Cardiac fibroblast (primary cell): ENCODE results near the gene FBXW5.

Experiments used
- DNase-seq, 2 donors: peaks; one replicate each; pipeline versions ENCODE4 v3.0.0 to v3.0.0-alpha.2; 2010; ENCODE audit warnings: low read depth in 2 of 2
- H3K4me3 ChIP-seq, 2 donors: replicated peaks in 1 of 2; 1 replicate in 1 of 2; 2 replicates in 1 of 2; pipeline ENCODE4 v1.5.1; 2011; ENCODE audit warnings: low read depth in 2 of 2, low read length in 2 of 2, mild to moderate bottlenecking in 2 of 2, moderate library complexity in 1 of 2
- TF ChIP-seq, protein P1 (sequence below): IDR thresholded peaks from one replicate; pipeline ENCODE4 v1.5.1; 2011; ENCODE audit warnings: low read depth, mild to moderate bottlenecking, low read length, inconsistent platforms

FBXW5 gene

DNA sequence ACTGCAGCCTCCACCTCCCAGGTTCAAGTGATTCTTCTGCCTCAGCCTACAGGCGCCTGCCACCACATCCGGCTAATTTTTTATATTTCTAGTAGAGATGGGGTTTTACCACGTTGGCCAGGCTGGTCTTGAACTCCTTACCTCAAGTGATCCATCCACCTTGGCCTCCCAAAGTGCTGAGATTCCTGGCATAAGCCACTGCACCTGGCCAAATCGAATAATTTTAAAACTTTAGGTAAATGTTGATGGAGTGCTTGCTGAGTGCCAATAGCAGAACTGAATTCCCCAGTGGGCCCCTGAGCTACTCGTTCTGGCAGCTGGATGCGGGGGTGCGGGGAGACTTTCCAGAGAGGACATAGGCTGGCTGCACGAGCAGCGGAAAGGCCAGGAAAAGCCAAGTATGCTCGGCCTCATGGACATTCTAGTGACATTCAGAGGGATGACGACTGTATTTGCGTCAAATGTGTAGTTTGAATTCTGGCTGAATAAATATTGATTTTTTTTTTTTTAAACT, 41.4 kb downstream of the FBXW5 start:
- no peak overlapping the region for H3K4me3 ChIP-seq
- peak in 1 of 2 donors; percentile 44 for DNase-seq
- TF ChIP-seq, protein P1, sequence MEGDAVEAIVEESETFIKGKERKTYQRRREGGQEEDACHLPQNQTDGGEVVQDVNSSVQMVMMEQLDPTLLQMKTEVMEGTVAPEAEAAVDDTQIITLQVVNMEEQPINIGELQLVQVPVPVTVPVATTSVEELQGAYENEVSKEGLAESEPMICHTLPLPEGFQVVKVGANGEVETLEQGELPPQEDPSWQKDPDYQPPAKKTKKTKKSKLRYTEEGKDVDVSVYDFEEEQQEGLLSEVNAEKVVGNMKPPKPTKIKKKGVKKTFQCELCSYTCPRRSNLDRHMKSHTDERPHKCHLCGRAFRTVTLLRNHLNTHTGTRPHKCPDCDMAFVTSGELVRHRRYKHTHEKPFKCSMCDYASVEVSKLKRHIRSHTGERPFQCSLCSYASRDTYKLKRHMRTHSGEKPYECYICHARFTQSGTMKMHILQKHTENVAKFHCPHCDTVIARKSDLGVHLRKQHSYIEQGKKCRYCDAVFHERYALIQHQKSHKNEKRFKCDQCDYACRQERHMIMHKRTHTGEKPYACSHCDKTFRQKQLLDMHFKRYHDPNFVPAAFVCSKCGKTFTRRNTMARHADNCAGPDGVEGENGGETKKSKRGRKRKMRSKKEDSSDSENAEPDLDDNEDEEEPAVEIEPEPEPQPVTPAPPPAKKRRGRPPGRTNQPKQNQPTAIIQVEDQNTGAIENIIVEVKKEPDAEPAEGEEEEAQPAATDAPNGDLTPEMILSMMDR: no peak

DNA sequence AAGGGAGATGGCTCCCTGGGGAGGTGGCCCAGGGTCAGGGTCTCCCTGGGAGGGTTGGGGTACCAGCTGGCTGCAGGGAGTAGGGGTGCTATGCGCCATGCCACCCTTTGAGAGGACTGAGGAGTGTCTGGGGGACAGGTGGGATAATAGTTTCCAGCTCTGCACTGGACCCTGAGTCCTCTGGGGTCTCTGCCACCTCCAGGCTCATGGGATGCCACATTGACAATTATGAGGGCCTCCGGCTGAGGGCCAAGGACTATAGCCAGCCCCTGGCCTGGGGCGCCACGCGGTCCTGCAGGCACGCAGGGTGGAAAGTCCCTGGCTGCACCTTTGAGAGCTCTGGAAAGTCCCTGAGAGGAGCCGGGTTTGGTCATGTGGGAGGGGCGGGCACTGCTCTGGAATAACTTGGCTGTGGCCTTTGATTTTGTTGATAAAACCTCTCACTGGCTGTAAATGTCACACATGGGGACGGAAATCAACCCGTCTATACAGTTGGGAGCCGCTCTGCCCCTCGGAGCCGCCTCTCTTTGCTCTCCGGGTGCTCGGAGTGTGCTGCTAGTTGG, 42.2 kb downstream of the FBXW5 start:
- peak; percentile 16 to 86 for DNase-seq
- H3K4me3 ChIP-seq: no peak overlapping the region
- TF ChIP-seq, protein P1: no peak

DNA sequence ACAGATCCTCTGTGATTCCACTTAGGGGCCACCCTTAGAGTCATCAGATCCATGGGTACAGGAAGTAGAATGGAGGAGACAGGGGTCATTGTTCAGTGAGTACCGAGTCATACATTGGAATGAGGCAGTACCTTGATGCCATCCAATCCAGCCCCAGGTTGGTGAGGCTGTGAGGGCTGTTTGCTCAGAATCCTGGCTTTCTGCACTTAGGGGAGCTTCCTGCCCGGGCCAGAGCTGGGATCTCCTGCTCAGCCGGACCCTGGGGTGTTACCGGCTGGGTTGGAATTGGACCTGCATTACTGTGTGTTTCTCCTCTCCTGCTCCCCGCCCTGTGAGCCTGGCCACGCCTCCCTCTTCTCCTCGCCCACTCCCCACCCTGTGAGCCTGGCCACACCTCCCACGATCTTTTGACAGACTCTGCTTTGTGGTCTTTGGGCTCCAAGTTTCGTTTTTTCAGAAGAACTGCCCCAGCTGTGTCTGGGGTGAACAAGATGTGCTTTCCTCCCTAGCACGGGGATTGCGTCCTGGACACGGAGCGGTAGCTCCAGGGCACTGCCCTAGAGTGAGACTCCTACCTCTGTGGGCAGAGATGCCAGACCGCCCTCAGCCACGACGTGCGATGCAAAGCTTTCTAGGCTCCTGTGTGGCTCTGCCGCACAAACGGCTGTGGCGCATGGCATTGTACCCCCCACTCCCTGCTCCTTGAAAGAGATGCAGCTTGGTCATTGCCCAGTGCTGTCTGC, 42.9 kb downstream of the FBXW5 start:
- TF ChIP-seq, protein P1: no peak
- peak in 1 of 2 donors; percentile 63 for DNase-seq
- no peak overlapping the region for H3K4me3 ChIP-seq

DNA sequence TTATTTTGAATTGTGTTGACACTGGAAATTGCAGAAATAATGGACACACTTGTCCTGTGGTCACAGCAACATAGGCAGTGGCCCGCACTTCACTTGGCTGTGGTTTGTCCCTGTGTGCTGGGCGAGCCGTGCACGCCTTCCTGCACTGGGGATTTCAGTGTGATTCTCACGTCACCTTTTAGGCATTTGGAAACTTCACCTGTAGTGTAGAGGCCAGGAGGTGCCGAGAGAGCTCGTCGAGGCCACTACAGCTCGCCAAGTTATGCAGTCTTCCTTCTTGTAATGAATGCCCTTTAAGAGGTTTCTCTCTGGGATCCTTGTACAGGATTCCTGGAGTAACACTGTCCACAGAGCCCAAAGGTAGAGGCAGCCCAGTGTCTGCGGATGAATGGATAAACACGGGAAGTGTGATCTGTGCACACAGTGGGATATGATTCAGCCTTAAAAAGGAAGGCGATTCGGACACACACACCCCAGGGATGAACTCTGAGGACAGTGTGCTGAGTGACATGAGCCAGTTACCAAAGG, 43.5 kb downstream of the FBXW5 start:
- TF ChIP-seq, protein P1: no peak
- DNase-seq: no peak
- H3K4me3 ChIP-seq: no peak overlapping the region

DNA sequence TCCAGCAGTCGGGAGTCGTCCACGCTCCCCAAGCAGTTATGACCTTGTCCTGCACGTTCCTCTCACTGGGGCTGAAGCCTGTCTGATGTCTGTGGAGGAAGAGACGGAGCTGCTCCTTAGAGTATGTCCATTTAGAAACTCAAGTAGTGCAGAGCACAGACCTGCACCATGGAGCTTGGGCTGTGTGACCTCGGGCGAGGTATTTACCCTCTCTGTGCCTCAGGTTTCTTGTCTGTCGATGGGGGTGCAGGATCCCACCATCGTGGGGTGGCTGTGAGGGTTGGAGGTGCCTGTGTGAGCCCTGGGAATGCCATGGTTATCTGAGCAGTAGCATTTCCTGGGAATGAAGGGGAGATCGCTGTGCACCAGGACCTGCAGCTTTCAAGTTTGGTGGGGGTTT, 44.0 kb downstream of the FBXW5 start:
- no peak overlapping the region for H3K4me3 ChIP-seq
- DNase-seq: no peak
- TF ChIP-seq, protein P1: no peak

DNA sequence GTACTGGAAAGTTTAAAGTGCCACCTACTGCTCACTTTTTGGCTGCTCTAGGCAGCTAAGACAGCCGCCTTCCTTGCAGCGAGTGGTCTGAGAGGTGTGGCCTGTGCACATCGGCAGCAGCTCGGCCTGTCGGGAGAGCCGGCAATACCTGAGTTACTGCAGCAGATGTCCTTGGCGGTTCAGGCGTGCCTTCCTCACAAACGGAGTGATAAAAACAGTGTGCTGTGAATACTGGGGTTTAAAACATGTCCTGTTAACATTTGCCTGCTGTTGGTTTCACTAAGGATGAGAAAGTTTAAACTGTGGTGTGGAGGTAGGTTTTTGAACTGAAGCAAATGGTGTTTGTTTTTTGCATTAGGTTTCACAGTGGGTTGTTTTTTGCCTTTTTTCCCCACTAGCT, 45.3 kb downstream of the FBXW5 start:
- no peak overlapping the region for H3K4me3 ChIP-seq
- DNase-seq: no peak
- TF ChIP-seq, protein P1: no peak
